ENCODE measurements around the gene TRAPPC10.
"Not testable (repeated sequence)": the region's sequence is repeated elsewhere in the genome, so short reads cannot be mapped to it uniquely, and the experiment has no call there.

GRCh38 chr21:44155994-44156380 lies 143.9 kb downstream of the TRAPPC10 start:
- not testable (repeated sequence) for TF ChIP-seq CTCF (IDR thresholded peaks at IDR 0.05; ENCODE audit: poor library complexity); EZH2 (IDR thresholded peaks at IDR 0.05; ENCODE audit: borderline replicate concordance)

Data from hepatocyte (in vitro differentiated cells).